ENCODE measurements around the gene SHH.

SHH gene

GRCh38 chr7:155811895-155812761 lies at the start of gene SHH:
Gene SHH, minus strand, starts transcription at chr7:155812463. Its CDS starts 341 bp downstream, at chr7:155812122.
- no peak for DNase-seq

- DNase-seq = no peak
Measured at GRCh38 chr7:155861480-155861868, 49.2 kb upstream of the SHH start.

- DNase-seq = no peak
Measured at GRCh38 chr7:155860840-155861479, 48.7 kb upstream of the SHH start.

GRCh38 chr7:155860461-155860839 lies 48.2 kb upstream of the SHH start:
- no peak for DNase-seq

- no peak for DNase-seq
Measured at GRCh38 chr7:155858521-155859061, 46.3 kb upstream of the SHH start.

- DNase-seq = no peak
Measured at GRCh38 chr7:155857141-155857540, 44.9 kb upstream of the SHH start.

- no peak for DNase-seq
Measured at GRCh38 chr7:155856656-155857055, 44.4 kb upstream of the SHH start.

- DNase-seq = no peak
Measured at GRCh38 chr7:155852426-155853301, 40.4 kb upstream of the SHH start.

GRCh38 chr7:155851892-155852291 lies 39.6 kb upstream of the SHH start:
- DNase-seq = no peak

- DNase-seq = no peak
Measured at GRCh38 chr7:155850766-155851678, 38.8 kb upstream of the SHH start.

- no peak for DNase-seq
Measured at GRCh38 chr7:155850001-155850436, 37.8 kb upstream of the SHH start.

GRCh38 chr7:155848691-155849669 lies 36.7 kb upstream of the SHH start:
- DNase-seq = no peak

- no peak for DNase-seq
Measured at GRCh38 chr7:155847821-155848435, 35.7 kb upstream of the SHH start.

GRCh38 chr7:155846936-155847335 lies 34.7 kb upstream of the SHH start:
- no peak for DNase-seq

- no peak for DNase-seq
Measured at GRCh38 chr7:155846156-155846555, 33.9 kb upstream of the SHH start.

GRCh38 chr7:155845226-155845625 lies 33.0 kb upstream of the SHH start:
- no peak for DNase-seq

GRCh38 chr7:155844526-155844925 lies 32.3 kb upstream of the SHH start:
- no peak for DNase-seq

- DNase-seq = no peak
Measured at GRCh38 chr7:155844019-155844453, 31.8 kb upstream of the SHH start.

- no peak for DNase-seq
Measured at GRCh38 chr7:155843426-155844018, 31.3 kb upstream of the SHH start.
